Transverse colon (tissue), 3 donors: ENCODE results near the gene PDE4B.

ENCODE experiments used
- POLR2A ChIP-seq: fragments of 450-650 bp; IDR thresholded peaks from one replicate; pipeline ENCODE4 v1.6.1; 2016; ENCODE audit warnings: antibody characterized with exemption, mild to moderate bottlenecking, moderate library complexity
- POLR2AphosphoS5 ChIP-seq, 3 donors: sonication (generic); formaldehyde crosslinking; IDR thresholded peaks; one replicate each; pipeline ENCODE4 v1.6.1; 2016; ENCODE audit warnings: antibody characterized with exemption in 3 of 3

DNA sequence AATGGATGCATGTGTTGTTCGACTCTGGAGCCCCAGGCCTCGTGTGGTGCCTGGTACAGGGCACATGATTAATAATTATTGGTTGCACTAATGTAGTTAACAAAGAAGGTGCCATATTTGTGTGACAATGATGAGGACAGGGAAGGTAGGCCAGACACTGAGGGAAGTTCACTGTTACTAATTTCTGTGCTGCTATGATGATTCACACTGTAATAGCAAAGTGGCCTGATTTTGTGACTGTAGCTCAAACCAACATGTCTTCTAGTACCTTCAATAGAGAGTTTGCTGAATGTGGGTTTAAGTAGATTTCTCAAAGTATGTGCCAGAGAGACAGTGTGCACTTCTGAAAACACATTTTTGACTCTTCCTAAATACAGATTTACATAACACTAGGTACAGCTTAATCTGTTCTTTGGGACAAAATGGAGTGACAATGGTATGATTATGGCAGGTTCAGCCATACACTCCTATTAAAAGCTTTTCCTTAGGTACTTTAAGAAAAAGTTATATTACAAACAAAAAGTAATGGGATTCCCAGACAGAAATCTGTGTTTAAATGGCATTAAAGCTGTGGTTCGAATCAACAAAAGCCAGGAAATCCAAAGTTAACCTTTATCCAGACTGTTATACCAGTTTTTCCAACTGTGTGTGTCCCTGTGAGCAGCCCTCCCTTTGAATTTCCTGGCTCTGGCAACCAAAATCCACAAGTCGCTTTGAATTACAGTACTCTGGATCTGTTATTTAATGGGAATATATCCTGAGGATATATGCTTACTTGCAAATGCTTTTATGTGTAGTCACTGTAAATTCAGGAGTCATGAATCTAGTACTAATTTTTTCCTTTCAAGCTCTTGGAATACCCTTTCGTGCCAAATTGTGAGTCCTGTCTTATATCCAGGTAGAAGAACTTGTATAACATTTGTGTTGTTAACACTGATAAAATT lies 464.2 kb downstream of the PDE4B start:
- no peak for TF ChIP-seq POLR2AphosphoS5 (IDR thresholded peaks at IDR 0.05)
- no peak for TF ChIP-seq POLR2A
